AG08395 (cell line): ENCODE measurements around the gene CAMK2B.

Experiments used
- DNase-seq: peaks from one replicate; pipeline ENCODE4 v3.0.0; 2012; ENCODE audit warnings: mixed read lengths, low spot score

The CAMK2B gene

DNA sequence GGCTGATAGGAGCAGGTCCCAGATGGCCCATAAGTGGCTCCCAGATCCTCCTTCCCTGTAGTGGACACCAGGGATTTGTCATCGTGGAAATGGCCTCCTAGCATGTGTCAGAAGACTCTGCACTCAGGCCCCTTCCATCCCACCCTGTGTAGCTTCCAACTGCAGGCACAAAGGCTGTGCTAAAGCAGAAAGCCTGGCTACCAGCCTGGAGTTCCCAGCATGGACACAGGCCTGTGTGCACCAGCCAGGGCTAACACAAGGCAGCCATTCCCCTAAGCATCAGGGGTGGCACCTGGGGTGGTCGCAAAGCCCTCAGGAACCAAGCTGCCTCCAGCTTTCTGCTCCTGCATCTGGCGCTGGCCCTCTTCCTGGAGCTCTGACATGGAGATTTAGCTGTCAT is 4.5 kb upstream of the CAMK2B start:
- no peak for DNase-seq

DNA sequence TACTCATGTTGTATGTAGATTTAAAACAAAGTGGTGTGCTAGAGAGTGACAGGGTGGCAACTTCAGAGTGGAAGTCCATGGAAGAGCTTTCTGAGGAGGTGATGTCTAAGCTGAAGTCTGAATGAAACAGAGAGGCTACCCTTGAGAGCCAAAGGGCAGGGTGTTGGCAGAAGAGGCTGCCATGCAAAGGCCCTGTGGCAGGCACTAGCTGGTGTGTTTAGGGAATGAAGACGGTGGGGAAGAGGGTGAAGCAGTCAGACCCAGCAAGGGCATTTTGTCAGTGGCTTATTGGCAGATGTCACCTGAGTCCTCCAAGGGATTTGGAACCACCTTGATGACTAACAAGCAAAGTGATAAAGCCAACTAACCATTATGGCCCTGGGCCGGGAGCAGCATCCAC is 3.7 kb upstream of the CAMK2B start:
- DNase-seq: no peak

DNA sequence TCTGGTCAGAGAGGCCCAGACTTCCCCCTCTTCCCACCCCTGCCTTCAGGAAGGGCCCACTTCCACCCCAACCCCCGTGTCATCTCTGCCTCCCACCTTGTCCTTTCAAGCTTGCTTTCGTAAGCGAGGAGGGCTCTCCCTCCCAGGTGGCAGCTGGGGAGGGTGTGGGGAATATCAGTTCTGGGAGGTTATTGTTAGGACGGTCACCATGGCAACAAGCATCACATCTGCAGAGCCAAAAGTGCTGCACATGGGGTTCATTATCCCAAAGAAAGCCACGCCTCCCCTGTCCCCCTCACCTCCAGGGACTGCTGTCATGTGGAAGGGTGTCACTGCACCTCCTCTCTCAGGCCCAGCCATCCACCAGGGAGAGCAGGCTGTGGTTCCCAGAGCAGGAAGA is 2.6 kb upstream of the CAMK2B start:
- DNase-seq: no peak

DNA sequence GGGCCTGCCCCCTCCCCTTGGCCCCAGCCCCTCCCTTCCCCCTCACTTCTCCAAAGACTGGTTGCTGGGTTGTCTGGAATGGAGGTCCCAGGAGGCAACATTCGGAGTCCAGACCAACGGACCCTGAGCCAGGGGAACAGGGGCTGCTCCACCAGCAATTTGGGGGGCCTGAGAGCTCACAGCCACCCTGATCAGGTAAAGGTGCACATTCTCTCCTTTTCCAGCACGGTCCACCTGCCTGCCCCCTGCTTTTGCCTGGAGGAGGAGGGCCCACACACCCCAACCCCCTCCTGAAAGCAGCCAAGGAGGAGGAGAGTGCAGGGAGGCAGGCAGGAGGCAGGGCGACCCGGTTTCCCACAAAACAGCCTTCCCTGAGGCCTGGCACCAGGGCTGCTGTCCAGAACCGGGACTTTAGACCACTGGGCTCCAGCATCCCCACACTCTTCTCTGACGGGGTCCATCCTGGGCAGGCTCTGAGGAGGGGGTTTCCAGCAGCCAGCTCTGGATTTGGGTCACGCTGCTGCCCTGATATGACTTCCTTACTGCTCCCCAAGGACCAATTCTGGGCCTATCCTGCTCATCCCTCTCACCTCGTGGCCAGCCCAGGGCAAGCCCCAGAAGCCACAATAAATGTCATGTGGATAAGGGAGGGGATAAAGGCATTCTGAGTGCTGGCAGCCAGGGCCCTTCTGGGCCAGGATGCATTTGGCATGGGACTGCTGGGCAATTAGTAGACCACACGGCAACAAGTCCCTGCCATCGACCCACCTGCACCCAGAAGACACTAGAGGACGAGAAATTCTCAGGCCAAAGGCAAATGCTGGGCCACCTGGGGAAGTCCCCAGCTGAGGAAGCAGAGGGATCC is 1.1 kb upstream of the CAMK2B start:
- no peak for DNase-seq

DNA sequence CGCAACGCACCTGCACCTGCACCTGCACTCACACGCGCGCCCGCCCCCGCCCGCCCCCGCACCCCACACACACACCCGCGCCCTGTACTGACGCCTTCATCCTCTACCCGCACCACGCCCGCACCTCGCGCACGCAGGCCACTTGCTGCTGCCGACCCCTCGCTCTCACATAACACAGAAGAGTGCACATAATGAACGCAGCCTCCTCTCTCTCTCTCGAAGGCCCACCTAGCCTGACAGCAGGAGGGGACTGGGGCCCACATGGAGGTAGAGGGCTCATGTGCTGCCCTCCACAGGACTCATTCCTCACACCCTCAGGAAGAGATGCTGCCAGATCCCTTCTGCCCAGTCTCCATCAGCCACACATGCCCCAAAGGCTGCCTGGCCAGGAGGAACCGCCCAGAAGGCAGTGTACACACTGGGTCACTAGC is 432 bp upstream of the CAMK2B start:
- no peak for DNase-seq

DNA sequence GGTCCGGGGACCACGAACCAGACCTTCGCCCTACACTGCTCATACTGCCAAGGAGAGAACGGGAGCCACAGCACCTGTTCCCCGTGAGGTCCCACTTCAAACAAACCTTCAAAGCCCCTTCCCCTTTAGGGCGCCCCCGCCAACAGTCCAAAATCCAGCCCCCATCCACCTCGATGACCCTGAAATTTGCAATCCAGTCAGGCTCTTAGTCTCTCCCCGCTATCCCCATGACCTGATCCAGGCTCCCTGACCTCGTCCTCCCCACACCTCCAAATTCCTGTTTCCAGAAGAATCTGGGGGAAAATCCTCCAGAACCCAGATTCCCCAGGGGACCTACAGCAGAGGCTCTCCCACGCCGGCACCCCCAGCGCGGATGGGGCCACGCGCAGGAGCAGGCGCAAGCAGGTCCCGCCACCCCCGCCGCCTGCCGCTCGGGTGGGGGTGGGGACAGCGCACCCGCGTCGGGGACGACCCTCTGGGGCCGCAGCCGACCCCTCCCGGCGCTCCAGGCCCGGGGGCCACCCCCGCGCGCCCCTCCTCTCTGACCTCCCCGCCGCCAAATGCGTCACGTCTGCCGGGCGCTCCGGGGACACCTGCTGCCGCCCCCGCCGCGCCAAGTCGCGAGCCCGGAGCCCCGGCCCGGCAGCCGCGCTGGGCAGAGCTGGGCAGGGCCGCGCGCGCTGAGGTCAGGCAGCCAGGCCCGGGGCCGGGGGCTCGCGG is 753 bp downstream of the CAMK2B start:
- DNase-seq: no peak

DNA sequence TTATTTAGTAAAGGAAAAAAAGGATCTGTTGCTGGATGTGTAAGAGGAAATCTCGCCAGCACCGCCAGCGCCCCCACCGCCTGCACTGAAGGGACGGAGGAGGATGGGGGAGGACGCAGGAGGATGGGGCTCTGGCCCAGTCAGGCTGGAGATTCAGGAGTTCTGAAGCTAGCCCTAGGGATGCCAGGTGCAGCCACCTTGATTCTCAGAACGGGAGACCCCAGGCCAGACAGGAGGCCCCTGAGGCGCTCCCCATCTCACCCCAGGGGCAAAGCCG is 1.3 kb downstream of the CAMK2B start:
- DNase-seq: no peak

DNA sequence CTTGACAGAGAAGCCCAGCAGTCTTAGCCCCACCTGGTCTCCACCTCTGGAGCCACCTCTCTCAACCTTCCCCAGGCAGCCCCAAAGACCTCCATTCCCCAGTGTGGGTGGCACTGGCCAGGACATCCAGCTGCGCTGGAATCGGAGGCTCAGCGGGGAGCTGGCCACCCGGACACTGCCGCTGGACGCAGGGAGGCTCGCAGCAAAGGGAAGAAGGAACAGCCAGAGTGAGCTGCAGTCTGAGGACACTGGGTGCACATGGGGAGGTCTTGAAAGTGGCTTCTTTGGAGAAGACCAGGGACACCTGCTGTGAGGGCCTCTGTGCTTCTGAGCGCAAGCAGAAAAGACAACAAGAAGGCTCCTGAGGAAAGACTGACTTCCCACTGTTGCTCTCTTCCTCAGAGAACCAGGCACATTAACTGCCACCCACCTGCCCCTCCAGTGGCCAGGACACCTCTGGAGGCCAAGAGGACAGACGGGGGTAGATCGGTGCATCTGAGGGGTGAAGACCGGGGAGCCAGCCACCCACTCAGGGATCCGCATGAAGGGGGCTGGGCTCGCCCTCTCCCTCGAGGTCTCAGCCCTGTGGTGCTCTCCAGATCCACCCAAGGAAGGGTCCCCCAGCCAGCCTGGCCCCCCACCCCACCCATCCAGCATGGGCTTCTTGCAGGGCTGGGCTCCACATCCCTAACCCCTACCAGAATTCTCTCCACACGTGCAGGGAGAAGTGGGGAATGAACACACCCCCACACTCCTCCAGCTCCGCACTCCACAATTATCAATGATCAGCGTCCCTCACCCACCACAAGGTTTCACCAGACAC is 1.8 kb downstream of the CAMK2B start:
- no peak for DNase-seq

DNA sequence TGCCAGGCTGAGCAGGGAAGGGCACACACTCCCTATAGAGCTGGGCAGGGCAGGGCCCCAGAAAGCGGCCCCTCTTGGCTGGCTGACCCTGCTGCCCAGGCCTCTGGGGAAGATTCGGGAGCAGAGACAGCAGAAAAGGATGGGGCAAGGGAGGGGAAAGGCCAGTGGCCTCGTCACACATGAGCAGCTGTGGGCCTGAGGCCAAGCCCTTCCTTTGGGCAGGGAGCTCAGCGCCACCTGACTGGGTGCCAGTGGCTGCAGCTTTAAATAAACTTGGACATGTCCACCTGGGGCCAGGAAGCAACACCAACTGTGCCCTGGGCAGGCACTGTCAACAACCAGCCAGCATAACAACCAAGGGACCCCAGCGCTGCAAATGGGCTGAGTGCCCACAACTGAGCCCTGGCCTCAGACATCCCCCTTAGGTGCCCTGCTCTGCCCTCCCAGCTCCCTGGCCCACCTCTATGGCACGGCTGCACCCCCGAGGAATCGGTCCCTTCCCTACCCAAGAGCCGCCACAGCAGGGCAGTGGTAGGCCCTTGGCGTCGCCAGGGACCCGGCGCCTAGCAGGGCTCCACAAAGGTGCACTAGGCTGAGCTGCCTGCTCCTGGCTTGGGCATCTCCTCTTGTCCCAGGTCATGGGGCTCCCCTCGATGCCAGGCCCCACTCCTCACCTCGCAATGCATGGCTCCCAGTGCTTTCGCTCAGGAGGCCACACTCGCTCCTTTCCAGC is 2.6 kb downstream of the CAMK2B start:
- no peak for DNase-seq

DNA sequence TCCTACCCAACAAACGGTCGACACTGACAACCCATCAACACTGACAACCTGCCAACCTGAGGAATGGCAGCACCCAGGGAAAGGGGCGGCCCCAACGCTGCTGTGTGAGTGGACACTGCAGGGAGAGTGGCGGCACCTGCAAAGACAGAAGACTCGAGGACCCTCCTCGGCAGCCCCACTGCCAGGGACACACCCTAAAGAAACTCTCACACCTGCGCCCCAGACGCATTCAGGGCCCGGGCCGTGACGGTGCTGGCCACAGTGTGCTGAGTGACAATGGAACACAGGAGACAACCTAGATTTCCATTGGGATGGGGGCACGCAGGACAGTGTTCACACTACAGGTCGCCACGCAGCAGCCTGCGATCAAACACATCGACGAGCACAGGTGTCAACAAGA is 3.6 kb downstream of the CAMK2B start:
- no peak for DNase-seq

DNA sequence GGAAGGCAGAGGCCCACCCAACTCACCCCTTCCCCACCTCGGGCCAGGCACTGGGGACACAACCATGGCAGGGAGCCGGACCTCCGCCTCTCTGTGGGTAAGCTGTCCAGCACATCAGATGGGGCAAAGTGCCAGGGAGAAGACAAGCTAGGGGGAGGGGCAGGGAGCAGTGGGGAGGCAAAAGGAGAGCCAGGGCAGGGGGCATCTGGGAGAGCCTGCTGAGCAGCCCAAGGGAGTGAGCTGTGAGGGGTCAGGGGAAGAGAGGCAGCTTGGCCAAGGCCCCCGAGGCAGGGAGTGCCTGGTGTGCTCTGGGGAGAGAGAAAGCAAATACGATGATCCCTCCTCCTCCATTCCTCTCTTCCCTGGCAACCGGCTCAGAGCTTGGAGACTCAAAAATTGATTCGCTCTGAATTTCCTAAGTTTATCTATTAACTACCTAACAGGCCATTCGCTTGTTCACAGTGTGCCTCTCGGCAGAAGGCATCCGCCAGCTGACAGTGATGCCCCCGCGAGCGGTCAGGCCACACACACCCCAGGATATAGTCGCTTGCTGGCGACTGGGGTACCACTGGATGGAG is 4.5 kb downstream of the CAMK2B start:
- DNase-seq: no peak

DNA sequence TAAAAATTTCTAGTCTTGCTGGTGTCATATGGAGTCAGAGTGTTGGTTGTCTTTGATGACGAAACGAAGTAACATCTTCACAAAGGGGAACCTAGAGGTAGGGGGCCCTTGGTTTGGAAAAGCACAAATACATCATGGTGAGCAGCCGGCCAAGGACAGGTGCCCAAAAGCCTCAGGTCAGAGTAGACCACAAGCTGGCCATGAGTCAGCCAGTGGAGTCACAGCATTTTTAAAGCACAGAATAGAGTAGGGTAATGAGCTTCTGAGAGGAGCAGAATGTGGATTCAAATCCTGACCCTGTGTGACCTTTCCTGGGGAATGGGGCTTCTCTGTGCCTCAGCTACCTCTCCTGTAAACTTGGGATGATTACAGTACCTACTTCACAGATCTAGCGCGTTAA is 5.3 kb downstream of the CAMK2B start:
- no peak for DNase-seq

DNA sequence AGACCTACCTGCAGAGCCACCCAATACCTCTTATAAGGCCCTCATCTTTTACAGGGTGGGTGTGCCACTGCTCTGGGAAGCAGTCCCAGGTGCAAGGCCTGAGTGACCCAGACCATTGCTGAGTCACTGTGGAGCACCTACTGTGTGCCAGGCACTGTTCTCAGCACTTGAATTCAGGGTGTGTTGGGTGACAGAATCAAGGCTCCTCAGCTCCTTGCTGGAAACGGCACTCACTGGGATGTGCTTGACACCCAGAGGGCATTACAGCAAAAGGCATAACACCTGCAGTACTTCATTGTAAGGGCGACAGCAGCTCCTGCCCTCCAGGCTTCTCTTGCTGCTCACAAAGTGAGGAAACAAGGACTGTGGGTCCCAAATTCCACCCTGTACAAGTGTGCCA is 7.1 kb downstream of the CAMK2B start:
- no peak for DNase-seq

DNA sequence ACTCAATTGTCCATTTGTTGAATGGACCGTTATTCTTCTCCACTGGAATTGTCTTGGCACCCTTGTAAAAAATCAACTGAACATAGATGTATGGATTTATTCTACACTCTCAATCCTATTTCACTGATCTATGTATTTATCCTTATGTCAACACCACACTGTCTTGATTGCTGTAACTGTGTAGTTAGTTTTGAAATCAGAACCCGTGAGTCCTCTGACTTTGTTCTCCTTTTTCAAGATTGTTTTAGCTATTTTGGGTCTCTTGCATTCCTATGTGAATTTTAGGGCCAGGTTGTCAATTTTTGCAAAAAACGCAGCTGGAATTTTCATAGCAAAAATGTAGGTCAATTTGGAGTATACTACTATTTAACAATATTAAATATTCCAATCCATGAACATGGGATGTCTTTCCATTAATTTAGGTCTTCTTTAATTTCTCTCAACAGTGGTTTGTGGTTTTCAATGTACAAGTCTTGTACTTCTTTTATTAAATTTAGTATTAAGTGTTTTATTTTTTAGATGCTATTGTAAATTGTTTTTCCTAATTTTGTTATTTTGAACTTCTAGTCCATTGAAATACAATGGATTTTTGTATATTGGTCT is 10.0 kb downstream of the CAMK2B start:
- DNase-seq: no peak

DNA sequence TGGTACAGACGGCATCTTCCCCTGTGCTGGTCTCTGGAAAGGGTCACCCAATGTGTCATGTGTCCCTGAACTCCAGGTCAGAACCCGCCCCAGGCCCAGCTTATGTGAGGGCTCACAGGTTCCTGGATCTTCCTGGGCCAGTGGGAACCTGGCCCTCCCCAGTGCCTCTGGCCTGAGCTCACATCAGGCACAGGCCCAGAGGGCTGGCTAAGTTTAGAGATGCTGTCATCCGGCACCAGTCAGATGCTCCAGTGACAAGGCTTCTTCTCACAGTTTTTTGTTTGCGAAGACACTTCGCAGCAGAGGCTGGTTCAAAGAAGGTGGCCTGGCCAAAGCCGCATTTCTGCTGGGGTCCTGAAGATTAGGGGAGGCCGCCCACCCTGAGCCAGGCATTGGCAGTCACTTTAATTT is 11.8 kb downstream of the CAMK2B start:
- no peak for DNase-seq

DNA sequence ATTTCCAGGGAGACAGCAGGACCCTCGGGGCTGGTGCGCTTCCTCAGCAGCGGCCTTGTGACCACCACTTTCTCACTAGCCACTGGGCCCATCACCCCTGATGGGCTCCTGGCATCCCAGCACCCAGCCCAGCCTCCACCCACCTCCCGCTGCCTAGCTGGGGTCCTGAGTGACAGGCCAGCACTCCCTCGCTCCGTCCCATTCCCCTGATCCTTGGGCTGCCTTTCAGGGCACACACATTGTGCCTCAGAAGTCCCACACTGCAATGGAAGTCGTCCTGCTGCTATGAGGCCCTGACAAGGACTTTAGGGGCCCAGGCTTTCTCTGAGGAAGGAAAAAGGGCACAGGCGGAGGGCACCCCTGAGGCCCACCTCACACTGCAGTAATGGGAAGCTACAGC is 12.4 kb downstream of the CAMK2B start:
- DNase-seq: no peak

DNA sequence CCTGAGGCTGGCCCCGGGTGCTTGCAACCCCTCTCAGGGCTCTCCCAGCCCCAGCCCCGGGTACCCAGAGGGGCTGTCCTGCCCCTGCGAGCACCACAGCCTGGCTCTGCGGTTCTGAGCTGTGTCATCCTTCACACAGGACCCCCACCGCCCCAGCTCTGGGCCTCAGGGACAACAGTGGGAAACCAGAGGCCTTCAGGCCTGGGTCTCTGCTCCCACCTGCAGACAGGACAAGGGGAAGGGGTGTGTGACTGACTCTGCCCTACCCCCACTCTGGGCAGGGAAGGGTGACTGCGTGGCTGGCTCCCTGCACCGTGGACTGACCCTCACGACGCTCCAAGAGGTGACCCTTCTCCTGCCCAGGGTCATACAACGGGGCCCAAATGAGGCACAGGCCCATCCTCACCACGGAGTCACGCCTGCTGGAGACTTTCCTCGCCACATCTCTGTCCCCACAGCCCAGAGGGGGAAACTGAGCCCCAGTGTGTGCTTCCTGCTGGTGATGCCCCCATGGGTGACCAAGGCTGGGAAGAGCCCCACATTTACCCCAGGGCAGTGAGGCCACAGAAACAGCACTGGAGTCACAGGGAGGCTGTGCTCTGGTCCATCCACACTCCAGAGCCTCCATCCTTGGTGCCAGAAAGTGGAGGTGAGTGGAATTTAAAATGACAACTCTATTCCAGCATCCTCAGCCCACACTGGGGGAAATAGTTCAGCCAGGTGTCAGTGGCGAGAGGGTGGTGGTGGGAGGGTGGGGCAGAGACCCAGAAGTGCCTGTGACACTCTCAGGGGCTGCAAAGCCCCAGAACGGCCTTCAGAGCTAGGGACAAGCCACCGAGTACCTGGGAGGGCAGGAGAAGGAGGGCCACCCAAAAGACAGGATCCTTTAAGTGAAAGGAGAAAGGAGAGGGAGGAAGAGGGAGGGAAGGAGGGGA is 13.6 kb downstream of the CAMK2B start:
- no peak for DNase-seq

DNA sequence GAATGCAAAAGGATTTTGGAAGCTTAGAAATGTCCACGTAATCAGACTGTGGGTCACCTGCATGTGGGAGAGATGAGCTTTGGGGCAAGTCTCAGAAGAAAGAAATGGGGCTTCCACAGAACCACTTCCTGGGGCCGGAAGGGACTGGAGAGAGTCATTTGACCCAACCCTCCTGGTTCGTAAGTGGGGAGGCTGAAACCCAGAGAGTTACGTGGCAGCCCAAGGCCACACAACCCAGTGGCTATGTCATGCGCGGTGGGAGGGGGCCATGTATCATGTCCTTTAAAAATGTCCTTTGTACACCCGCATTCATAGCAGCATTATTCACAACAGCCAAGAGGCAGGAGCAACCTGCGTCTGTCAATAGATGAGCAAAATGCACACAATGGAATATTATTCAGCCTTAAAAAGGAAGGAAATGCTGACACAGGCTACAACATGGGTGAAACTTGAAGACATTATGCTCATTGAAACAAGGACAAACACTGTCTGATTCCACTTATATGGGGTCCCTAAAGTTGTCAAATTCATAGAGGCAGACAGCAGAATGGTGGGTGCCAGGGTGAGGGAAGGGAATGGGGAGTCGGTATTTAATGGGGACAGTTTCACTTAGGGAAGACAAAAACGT is 15.1 kb downstream of the CAMK2B start:
- DNase-seq: no peak

DNA sequence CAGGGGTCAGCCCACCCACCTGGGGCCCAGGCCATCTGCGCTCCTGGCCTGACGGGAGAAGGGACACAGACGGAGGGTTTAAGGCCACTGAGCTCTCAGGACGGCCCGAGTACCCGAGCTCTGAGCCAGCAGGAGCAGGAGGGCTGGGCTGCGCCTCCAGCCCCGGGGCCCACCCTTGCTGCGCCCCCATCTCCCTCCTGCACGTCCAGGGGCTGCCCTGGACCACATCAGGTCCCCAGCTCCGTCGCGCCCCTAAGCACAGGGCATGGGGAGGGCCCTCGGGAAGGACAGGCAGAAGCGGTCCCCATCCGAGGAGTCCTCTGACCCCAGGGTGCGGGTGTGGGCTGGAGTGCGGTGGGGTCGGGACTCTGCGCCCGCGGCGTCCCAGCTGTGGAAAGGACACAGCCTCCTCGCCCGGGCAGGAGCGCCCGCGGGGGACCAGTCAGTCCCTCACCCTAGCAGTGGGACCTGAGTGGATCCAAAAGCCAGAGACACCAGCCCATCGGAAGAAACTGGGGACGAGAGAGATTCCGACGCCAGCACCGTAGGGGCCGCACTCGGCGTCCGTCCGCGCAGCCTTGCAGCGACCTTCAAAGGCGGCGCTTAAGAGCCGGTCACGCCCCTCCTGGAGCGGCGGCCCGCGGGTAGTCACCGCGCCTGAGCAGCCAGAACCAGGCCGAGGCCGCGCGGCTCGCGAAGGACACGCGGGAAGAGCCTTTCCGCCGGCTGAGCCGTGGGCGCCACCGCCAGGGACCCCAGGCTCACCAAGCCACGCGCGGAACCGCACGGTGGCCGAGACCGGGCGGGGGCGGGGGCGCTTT is 15.9 kb downstream of the CAMK2B start:
- DNase-seq: peak; percentile 71
